Frontal cortex (tissue), 4 donors: ENCODE data around the gene TBX4. TPM values are rescaled to one million over a fixed set of nuclear protein-coding genes. Genes with fewer than 3 reads are reported as not detected.

Source experiments
- DNase-seq, 2 donors: peaks; one replicate each; pipeline ENCODE4 v3.0.0; 2012; ENCODE audit warnings: low spot score in 2 of 2
- FAIRE-seq: peaks from 2 replicates; lab custom pipeline; 2012; peaks lifted over from hg19 to GRCh38; lab: Jason Lieb, UNC
- total RNA-seq: library from RNA; depleted of rRNA; stranded (reverse); fragments of >200 nt; gene quantifications from one replicate; pipeline ENCODE4 v1.2.3, GENCODE V29; 2014
- donor health status: control.
- donor health status: control.
- donor health status: control.

Gene TBX4
- total RNA-seq, 1 donor from 2014 or later = not detected

DNA sequence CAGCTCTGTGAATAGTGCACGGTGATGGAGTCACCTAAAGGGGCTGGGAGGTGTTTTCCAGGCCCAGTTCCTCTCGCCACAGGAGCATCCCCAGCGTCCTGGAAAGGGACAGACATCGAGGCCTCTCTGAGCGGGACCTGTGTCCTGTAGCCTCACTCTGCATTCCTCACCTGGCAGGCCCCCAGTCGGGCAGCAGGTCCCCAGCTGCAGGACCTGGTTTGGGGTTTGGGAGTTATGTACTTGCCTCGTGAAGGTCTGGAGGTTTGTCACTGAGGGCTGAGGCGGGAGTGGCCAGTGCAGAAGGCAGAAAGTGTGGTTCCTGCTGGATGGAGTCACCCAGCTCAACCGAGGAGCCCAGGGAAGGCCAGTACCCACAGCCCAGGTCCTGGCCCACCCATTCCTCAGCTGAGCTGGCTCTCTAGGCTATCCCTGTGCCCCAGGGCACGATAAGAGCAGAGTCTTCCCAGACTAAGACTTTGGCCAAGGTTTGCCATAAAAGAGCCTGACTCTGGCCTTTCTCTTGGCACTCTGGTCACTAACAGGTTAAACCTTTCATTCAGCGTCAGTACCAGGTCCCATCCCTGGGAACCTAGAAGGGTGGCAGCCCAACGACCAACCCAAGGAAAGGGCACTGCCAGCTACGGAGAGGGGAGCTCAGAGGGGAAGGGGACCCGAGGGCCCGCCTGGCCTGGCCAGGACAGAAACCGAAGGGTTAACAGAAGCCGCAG lies 24.4 kb downstream of the TBX4 start:
- no peak for DNase-seq

DNA sequence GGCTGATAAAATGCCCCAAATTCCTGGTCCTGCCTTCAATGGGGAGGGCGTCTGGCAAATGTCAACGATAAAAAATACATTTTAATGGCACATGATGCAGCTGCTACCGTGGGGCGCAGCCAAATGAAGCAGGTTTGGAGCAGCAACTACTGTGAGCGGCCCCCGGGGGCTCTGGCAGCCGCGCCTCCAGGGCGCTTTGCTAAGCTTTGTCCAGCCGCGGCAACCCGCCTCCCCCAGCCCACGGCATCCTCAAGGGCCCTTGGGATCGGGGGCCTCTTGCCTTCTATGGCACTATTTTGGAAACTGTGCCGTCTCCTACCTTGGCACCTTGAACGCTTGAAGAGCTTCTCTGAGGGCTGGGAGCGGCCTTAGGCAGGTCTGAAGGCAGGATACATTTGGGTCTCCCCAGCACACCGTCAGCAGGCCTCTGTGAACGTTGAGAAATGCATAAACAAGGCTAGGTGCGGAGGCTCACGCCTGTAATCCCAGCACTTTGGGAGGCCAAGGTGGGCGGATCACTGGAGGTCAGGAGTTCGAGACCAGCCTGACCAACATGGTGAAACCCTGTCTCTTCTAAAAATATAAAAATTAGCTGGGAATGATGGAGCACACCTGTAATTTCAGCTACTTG lies 25.1 kb downstream of the TBX4 start:
- FAIRE-seq (no peak), DNase-seq (no peak)

More for the DNA sequence above, 24.4 kb downstream of the TBX4 start:
- FAIRE-seq = no peak

DNA sequence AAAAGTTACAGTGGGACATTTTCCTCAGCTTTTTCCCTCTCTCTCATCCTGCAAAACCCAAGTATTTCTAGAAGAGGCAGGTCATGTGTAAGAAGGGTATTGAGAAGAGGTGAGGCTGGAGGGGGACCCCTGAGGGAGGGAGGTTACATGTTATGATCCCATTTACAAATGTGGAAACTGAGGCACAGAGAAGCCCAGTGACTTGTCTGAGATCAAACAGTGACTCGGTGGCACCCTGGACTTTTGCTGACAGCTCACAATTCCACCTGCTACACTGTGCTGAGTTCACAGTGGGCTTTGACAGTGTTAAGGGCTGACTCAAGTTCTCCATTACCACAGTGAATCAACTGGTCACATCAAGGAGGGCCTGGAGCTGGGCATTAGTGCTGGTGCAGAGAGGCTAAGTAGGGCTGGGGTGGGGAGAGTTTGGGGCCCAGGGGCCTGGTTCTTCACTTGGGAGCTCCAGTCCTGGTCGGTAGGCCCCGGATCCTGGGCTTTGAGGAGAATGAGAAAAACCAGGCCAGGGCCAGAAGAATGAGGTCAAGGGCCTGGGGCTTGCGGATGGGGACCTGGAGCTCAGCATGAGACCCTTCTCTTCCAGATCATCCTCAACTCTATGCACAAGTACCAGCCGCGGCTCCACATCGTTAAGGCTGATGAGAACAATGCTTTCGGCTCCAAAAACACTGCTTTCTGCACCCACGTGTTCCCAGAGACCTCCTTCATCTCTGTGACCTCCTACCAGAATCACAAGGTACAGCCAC lies 26.0 kb downstream of the TBX4 start:
- no peak for DNase-seq
- FAIRE-seq = no peak

DNA sequence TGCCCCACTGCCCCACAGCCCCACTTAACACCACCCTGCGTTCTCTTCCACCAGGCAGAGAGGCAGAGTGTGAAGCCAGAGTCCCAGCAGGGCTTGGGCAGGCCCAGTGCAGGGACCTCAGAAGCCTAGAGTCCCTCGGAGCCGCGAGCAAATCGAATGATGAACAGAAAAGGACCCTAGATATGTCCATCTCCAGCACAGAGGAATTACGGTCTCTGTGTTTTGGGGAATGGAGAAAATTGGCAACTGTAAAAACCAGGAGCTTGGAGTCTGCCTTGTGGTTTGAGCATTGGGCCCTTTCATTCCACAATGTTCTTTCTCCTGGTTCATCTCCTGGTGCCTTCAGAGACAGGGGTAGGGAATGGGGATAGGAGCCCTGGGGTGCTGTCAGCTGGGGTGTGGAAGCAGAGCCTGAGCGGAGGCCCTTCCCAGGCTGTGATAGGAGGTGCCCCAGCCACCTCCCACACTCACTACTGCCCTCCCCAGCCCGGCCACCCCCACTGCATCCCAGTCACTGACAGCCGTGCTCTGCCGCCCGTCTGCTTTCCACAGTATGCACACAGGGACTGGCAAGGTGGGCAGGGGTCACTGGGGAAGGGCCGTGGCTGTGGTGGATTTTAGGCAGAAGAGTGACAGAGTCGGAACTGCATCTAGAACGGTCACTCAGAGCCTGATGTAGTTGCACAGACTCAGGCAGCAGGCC lies 26.7 kb downstream of the TBX4 start:
- no peak for DNase-seq
- no peak for FAIRE-seq

DNA sequence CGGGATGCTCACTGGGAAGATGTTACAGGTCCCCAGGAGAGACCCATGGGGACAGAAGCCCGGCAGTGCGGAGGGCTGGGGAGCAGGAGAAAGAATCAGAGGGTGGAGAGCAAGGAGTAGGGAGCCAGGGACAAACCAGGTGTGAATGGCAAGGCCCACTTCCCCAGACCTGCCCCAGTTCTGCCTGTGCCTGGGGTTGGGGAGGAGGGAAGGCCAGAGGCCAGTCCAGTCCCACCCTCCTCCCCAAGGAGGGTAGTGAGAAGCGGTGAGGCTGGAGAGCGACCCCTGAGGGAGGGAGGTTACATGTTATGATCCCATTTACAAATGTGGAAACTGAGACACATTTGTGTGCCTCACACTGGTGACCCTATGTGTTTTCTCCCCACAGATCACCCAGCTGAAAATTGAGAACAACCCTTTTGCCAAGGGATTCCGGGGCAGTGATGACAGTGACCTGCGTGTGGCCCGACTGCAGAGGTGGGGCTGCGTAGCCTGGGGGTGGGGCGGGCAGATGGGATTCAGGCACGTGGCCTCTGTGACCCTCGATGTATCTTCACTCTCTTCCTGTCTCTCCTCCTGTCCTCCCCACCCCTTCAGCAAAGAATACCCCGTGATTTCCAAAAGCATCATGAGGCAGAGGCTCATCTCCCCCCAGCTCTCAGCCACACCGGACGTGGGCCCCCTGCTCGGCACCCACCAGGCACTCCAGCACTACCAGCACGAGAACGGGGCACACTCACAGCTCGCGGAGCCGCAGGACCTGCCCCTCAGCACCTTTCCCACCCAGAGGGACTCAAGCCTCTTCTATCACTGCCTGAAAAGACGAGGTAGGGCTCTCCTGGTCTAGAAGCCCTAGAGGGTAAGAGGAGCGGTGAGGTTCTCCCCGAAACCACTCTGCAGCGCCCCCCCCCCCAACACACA lies 27.5 kb downstream of the TBX4 start:
- FAIRE-seq (no peak), DNase-seq (no peak)

DNA sequence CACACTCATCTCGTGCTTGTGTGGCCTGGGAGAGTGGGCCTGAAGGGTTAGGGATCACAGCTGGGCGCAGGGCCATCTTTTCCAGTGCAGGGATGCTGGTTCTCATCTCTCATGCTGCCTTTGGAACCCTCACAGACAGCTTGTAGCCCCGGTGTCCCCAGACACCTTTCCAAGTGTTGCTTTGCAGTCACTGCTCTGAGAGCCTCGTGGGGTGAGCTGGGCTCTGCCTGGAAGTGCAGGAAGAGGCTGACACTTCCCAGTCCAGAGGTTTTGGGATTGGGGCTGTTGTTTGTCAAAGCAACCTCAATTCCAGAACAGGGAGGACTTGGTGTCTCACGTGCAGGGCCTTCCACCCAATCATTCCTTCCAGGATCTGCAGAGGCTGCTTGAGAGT lies 28.2 kb downstream of the TBX4 start:
- FAIRE-seq (no peak), DNase-seq (no peak)

DNA sequence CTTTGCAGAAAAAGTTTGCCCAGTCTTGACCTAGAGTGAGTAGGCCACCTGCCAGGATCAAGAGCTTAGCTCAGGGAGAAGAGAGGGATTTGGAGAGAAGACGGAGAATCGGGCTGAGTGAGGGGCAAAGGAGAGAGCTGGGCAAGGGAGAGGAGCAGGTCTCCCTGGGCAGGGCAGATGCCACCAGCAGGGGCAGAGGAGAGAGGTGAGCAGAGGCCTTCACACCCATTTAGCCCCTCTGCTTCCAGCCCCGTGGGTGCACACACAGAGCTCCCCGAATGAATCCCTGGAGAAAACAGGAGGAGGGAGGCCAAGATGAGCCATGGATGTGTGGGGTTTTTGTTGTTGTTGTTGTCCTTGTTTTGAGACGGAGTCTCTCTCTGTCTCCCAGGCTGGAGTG lies 29.2 kb downstream of the TBX4 start:
- DNase-seq = no peak
- FAIRE-seq = no peak

DNA sequence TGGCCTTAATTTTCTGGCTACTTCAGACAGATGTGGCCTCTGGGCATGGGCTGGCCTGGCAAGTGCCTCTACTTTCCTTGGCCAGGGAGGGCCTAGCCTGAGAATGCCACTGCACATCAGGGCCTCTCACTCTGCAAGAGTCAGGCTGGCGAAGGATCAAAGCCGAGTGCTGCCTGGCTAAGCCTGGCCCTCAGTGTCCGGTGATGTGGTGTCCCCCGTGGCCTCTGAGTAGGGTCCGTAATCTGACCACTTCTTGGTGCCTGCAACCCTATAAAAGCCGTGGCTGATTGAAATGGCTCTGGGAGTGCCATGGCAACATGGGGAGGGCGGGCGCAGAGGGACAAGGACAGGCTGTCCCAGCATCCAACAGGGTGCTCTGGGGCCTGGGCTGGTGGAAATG lies 30.2 kb downstream of the TBX4 start:
- DNase-seq (no peak), FAIRE-seq (no peak)

DNA sequence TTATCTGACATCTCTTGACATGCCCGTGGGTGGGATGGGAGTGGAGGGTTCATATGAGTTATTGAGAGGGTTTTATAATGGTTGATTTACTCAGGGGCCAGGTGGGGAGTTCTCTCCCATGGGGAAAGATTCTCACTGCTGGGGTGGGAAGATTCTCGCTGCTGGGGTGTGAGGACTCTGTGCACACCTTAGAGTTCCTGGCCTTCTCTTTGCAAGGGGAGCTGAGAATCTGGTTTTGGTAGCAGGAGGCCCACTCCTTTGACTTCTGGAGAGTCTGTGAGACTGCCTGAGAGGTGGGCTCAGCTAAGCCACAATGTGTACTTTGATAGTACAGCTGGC lies 31.5 kb downstream of the TBX4 start:
- DNase-seq (no peak), FAIRE-seq (no peak)

DNA sequence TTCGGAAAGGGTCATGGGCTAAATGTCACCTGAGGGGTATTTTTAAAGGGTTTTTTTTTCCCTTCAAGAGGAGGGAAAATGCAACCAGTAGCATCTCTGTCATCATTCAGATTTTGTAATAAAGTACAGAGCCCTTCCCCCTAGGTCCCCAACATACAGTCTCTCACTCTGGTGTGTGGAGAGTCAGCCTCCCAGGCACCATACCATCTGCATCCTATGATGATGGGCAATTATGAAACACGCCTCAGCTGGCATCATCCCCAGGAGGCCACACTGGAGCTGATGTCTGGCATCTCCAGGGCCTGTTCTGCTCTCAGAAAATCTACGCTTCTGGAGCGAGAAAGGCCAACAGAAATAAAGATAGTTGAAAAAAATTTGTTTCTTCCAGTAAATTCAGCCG lies 32.0 kb downstream of the TBX4 start:
- no peak for DNase-seq
- no peak for FAIRE-seq

DNA sequence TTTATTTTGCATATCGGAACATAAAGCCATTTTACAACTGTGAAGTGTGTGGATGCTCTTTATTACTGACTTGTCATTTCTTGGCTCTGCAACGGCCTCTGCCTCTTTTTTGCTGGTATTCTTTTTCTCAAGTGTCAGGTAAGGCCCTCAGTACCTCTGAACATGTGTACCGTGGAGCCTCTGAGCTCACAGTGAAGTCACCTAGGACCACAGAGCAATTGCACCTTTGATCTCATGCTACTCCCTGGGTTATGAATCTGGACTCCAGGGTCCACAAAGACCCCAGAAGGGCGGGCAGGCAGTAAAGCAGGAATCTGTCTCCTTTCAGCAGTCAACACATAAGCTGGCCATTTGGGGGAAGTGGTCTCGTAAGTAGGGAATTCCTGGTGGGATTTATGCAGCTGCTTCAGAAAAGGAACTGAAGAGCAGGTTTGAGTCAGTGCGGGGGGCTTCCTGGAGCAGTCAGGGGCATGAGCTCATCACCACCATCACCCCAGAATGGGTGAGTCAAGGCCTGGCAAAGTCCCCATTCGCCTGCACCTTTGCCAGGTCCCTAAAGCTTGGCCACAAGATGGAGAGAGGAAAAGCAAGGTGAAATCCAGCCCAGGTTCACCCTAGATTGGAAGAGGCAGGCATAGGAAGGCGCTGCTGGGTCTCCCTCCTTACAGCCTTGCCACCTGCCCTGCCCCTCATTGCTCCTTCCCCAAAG lies 33.0 kb downstream of the TBX4 start:
- no peak for DNase-seq
- no peak for FAIRE-seq

DNA sequence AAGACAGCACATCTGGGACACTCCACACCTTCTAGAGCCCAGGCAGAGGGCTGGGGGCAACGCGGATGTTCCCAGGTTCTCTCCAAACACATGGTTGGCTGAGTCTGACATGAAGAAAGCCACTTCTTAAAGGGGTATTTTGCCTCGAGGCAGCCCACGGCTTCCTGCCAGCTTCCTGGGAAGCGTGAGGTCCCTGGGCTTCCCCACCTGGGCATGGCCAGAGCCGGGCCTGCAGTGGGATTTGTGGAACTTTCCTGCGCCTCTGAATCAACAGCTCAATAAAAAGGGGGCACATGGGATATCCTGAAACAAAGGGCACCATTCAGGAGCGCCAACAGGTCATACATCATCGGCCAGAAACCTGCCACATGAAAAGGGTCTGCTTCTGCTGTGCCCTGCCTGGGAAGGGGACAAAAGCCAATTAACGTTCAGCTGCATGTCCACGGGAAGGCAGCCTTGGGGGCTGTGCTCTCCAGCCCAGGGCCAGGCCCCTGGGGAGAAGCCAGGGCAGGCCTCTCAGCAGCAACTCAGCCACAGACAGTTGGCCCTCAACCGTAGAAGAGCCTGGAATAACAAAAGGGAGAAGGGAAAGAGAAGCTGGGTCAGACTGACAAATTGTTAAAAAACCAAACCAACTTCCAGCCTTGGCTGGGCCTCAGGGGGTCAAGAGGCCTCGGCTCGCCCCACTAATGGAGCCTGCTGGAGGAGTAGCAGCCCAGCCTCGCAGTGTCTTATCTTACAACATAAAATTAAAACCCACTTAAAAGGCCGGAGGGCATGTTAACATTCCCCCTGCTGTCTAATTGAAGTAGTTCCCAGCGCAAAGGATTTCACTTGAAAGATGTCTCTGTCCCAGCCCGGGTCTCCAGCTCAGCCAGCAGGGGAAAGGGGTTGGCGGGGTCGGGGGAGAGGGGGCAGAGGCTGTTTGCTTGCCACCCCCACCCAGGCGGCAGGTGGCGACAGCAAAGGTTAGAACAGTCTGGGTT lies 34.2 kb downstream of the TBX4 start:
- DNase-seq (no peak), FAIRE-seq (no peak)

DNA sequence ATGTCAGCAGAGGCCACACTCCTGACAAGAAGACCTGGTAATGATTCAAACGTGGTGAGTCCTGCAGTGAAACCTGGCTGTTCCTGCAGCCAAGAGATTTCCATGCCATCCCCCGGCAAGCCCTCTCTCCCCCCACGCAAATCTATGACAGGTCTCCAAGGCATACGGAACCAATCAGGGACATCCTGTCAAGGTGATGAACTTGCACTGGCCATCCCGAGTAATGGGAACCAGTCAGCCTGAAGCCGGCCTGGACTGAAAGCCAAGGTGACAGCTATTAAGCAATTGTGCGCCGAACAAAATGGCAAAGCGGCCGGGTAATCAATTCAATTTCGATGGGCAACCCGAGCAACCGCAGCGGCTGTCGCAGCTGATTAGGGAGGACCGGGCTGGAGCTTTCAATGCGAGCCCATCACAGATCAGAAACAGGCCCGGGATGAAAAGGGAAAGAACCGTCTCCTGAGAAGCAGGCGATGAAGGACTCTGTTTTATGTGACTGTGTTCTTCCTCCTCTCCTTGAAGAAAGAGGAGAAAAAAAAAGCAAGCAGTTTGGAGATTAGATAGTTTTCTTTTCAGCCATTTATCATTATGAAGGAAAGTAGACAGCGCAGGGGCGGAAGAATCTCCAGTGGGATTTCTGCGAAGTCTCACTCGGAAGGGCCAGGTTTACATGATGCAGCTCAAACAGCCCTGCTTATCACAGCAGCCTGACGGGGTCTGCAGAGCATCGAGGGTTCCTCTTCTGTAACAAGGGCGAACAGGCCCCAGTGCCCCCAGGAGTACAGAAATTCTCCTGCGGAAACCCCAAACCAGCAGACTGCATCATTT lies 35.2 kb downstream of the TBX4 start:
- FAIRE-seq = no peak
- no peak for DNase-seq

DNA sequence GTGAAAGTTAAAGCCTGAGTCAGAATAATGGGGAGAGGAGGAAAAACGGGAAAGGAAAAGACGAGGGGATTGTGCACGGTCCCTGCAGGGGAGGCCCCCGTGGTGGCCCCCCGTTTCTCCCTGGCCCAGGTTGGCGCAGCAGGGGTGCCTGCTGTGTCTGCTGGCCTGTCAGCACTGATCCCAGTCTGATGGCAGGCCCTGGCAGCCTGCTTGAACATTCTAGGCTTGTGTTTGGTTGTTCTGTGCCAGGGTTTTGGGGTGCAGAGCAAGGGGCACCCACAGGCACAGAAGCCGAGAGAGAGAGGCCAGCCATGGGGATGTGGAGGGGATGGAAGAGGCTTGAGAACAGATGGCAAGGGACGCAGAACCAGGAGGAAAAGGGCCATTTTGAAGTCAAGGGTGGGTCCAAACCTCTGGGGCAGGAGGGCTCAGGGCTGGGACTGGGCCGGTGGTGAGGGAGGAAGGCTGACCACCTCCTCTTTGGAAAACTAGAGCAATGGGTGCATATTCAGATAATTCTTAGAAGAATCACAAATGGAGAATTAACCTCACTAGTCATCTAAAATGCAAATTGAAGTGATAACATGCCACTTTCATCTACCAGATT lies 35.9 kb downstream of the TBX4 start:
- DNase-seq (no peak), FAIRE-seq (no peak)

DNA sequence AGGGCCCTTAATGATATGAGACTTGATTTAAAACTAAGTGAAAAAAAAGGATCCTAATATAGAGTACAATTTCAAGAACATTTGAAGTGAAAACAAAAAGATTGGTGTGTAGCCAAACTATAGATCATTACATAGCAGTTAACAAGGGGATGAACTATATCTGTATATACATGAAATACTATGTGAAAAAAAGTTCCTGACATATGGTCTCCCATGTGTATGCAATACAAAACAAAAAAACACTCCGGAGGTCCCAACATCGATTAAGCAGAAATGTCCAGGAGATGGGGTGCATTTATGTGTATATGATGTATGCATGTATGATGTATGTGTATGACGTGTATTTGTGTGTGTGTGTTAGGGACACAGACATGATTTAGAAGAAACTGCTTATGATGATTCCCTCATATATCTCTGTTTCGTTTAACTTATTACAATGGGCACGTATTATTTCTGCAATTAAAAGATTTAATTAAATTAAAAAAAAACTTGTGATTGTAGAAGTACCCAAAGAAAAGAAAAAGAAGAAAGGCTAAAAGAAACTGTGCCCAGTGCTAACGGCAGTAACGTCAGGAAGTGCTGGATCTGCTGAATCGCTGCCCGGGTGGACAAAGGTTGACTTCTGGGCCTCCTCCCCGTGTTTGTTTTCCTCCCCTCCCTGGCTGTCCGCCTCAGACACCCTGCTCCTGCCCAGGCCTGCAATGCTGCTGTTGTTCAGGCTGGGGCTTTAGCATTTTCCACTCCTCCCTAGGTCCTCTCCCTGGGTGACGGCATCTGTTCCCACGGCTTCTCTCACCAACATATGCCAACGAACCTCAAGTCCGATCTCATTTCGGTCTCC lies 36.9 kb downstream of the TBX4 start:
- no peak for DNase-seq

More for the DNA sequence above, 36.9 kb downstream of the TBX4 start:
- no peak for FAIRE-seq
